ENCODE measurements around the gene ABHD4. TPM values are rescaled to one million over a fixed set of nuclear protein-coding genes. Genes with fewer than 3 reads are reported as not detected.

ABHD4 gene
- total and polyA plus RNA-seq, 10 of the 15 experiments (the other 5 are each of a cell fraction or from before 2014, with no cell fraction given) = 5.4 to 28.7 (median 10.8) TPM

Other genes starting within 250 kb of the ABHD4 start
- gene DAD1, start 9.1 kb upstream of the ABHD4 start, total RNA-seq (2014; rRNA removed) = 248 and 269 TPM in 2 replicates
- 210 and 218 TPM in 2 replicates for gene DAD1, start 9.1 kb upstream of the ABHD4 start, total RNA-seq (2014; rRNA removed; fragmentation: Illumina TruSeq; extraction: Trizol)
- 161 and 169 TPM in 2 replicates for gene DAD1, start 9.1 kb upstream of the ABHD4 start, total RNA-seq (2021)
- gene DAD1, start 9.1 kb upstream of the ABHD4 start, polyA plus RNA-seq (2011; rRNA removed) = 302 and 306 TPM in 2 replicates
- 306 and 315 TPM in 2 replicates for gene DAD1, start 9.1 kb upstream of the ABHD4 start, polyA plus RNA-seq (2014; fragmentation: Illumina TruSeq; extraction: Trizol)
- gene DAD1, start 9.1 kb upstream of the ABHD4 start, polyA plus RNA-seq (2014; fragmentation: Nextera tagmentation; extraction: Ambion mirVana) = 100 to 1,000 TPM; 711 to 920 TPM
- 294 and 324 TPM in 2 replicates for gene DAD1, start 9.1 kb upstream of the ABHD4 start, polyA plus RNA-seq (2014; rRNA removed)
- gene DAD1, start 9.1 kb upstream of the ABHD4 start, polyA plus RNA-seq (2016; fragmentation: Nextera tagmentation; extraction: Ambion mirVana) = 100 to 1,000 TPM; 604 to 609 TPM
- not detected in 2 replicates for gene OR6J1, start 46.1 kb downstream of the ABHD4 start, total RNA-seq (2014; rRNA removed)
- not detected in 2 replicates for gene OR6J1, start 46.1 kb downstream of the ABHD4 start, total RNA-seq (2014; rRNA removed; fragmentation: Illumina TruSeq; extraction: Trizol)
- not detected in 2 replicates for gene OR6J1, start 46.1 kb downstream of the ABHD4 start, total RNA-seq (2021)
- gene OR6J1, start 46.1 kb downstream of the ABHD4 start, polyA plus RNA-seq (2011; rRNA removed) = not detected in 2 replicates
- not detected in 2 replicates for gene OR6J1, start 46.1 kb downstream of the ABHD4 start, polyA plus RNA-seq (2014; fragmentation: Illumina TruSeq; extraction: Trizol)
- gene OR6J1, start 46.1 kb downstream of the ABHD4 start, polyA plus RNA-seq (2014; fragmentation: Nextera tagmentation; extraction: Ambion mirVana) = not detected
- not detected in 2 replicates for gene OR6J1, start 46.1 kb downstream of the ABHD4 start, polyA plus RNA-seq (2014; rRNA removed)
- gene OR6J1, start 46.1 kb downstream of the ABHD4 start, polyA plus RNA-seq (2016; fragmentation: Nextera tagmentation; extraction: Ambion mirVana) = not detected
- 289 and 292 TPM in 2 replicates for gene OXA1L, start 168.4 kb downstream of the ABHD4 start, total RNA-seq (2014; rRNA removed)
- gene OXA1L, start 168.4 kb downstream of the ABHD4 start, total RNA-seq (2014; rRNA removed; fragmentation: Illumina TruSeq; extraction: Trizol) = 115 and 126 TPM in 2 replicates
- 156 and 166 TPM in 2 replicates for gene OXA1L, start 168.4 kb downstream of the ABHD4 start, total RNA-seq (2021)
- 197 and 256 TPM in 2 replicates for gene OXA1L, start 168.4 kb downstream of the ABHD4 start, polyA plus RNA-seq (2011; rRNA removed)
- gene OXA1L, start 168.4 kb downstream of the ABHD4 start, polyA plus RNA-seq (2014; fragmentation: Illumina TruSeq; extraction: Trizol) = 214 and 224 TPM in 2 replicates
- 100 to 1,000 TPM; 110 to 116 TPM for gene OXA1L, start 168.4 kb downstream of the ABHD4 start, polyA plus RNA-seq (2014; fragmentation: Nextera tagmentation; extraction: Ambion mirVana)
- 264 and 284 TPM in 2 replicates for gene OXA1L, start 168.4 kb downstream of the ABHD4 start, polyA plus RNA-seq (2014; rRNA removed)
- gene OXA1L, start 168.4 kb downstream of the ABHD4 start, polyA plus RNA-seq (2016; fragmentation: Nextera tagmentation; extraction: Ambion mirVana) = 100 to 1,000 TPM; 105 to 115 TPM
- gene SLC7A7, start 217.1 kb downstream of the ABHD4 start, total RNA-seq (2014; rRNA removed) = 55.6 and 58.5 TPM in 2 replicates
- gene SLC7A7, start 217.1 kb downstream of the ABHD4 start, total RNA-seq (2014; rRNA removed; fragmentation: Illumina TruSeq; extraction: Trizol) = 38.5 and 39.7 TPM in 2 replicates
- gene SLC7A7, start 217.1 kb downstream of the ABHD4 start, total RNA-seq (2021) = 44.7 and 50.8 TPM in 2 replicates
- gene SLC7A7, start 217.1 kb downstream of the ABHD4 start, polyA plus RNA-seq (2011; rRNA removed) = 58.6 and 79.2 TPM in 2 replicates
- 64.3 and 65.1 TPM in 2 replicates for gene SLC7A7, start 217.1 kb downstream of the ABHD4 start, polyA plus RNA-seq (2014; fragmentation: Illumina TruSeq; extraction: Trizol)
- 10 to 100 TPM; 48.1 to 72.7 TPM for gene SLC7A7, start 217.1 kb downstream of the ABHD4 start, polyA plus RNA-seq (2014; fragmentation: Nextera tagmentation; extraction: Ambion mirVana)
- 53.5 and 60.2 TPM in 2 replicates for gene SLC7A7, start 217.1 kb downstream of the ABHD4 start, polyA plus RNA-seq (2014; rRNA removed)
- 10 to 100 TPM; 27.8 to 31.1 TPM for gene SLC7A7, start 217.1 kb downstream of the ABHD4 start, polyA plus RNA-seq (2016; fragmentation: Nextera tagmentation; extraction: Ambion mirVana)
- 102 and 143 TPM in 2 replicates for gene MRPL52, start 231.6 kb downstream of the ABHD4 start, total RNA-seq (2014; rRNA removed)
- 110 and 135 TPM in 2 replicates for gene MRPL52, start 231.6 kb downstream of the ABHD4 start, total RNA-seq (2014; rRNA removed; fragmentation: Illumina TruSeq; extraction: Trizol)
- 193 and 208 TPM in 2 replicates for gene MRPL52, start 231.6 kb downstream of the ABHD4 start, total RNA-seq (2021)
- 62.7 and 86.1 TPM in 2 replicates for gene MRPL52, start 231.6 kb downstream of the ABHD4 start, polyA plus RNA-seq (2011; rRNA removed)
- 43.2 and 67.3 TPM in 2 replicates for gene MRPL52, start 231.6 kb downstream of the ABHD4 start, polyA plus RNA-seq (2014; fragmentation: Illumina TruSeq; extraction: Trizol)
- 100 to 1,000 TPM in 1 of 2 experiments, 10 to 100 TPM in 1; 51.7 to 142 TPM for gene MRPL52, start 231.6 kb downstream of the ABHD4 start, polyA plus RNA-seq (2014; fragmentation: Nextera tagmentation; extraction: Ambion mirVana)
- 172 and 212 TPM in 2 replicates for gene MRPL52, start 231.6 kb downstream of the ABHD4 start, polyA plus RNA-seq (2014; rRNA removed)
- 100 to 1,000 TPM; 530 to 541 TPM for gene MRPL52, start 231.6 kb downstream of the ABHD4 start, polyA plus RNA-seq (2016; fragmentation: Nextera tagmentation; extraction: Ambion mirVana)
- gene MMP14, start 238.3 kb downstream of the ABHD4 start, total RNA-seq (2014; rRNA removed) = 0.38 and 0.85 TPM in 2 replicates
- gene MMP14, start 238.3 kb downstream of the ABHD4 start, total RNA-seq (2014; rRNA removed; fragmentation: Illumina TruSeq; extraction: Trizol) = 0.28 and 0.31 TPM in 2 replicates
- 1.1 and 1.8 TPM in 2 replicates for gene MMP14, start 238.3 kb downstream of the ABHD4 start, total RNA-seq (2021)
- gene MMP14, start 238.3 kb downstream of the ABHD4 start, polyA plus RNA-seq (2011; rRNA removed) = 0.65 and 0.91 TPM in 2 replicates
- 0.27 and 0.56 TPM in 2 replicates for gene MMP14, start 238.3 kb downstream of the ABHD4 start, polyA plus RNA-seq (2014; fragmentation: Illumina TruSeq; extraction: Trizol)
- gene MMP14, start 238.3 kb downstream of the ABHD4 start, polyA plus RNA-seq (2014; fragmentation: Nextera tagmentation; extraction: Ambion mirVana) = not detected
- 1.8 and 1.9 TPM in 2 replicates for gene MMP14, start 238.3 kb downstream of the ABHD4 start, polyA plus RNA-seq (2014; rRNA removed)
- under 1 TPM; 0.32 to 0.42 TPM for gene MMP14, start 238.3 kb downstream of the ABHD4 start, polyA plus RNA-seq (2016; fragmentation: Nextera tagmentation; extraction: Ambion mirVana)